Tibial artery (tissue), 4 donors: Measurements from ENCODE around the gene GRB7.
A peak's percentile ranks its signal among the peaks of the same experiment; 100 is the strongest.

Experiments
- DNase-seq, 2 donors: peaks; one replicate each; pipeline ENCODE4 v3.0.0-alpha.2; 2019
- H3K27ac ChIP-seq, 2 donors: fragments of 200-600 bp; sonication (generic) in 1 of 2; 1 replicate in 1 of 2; 2 replicates in 1 of 2; pipeline ENCODE4 v1.5.1; 2018 to 2019; ENCODE audit warnings: mild to moderate bottlenecking in 1 of 2
- H3K27me3 ChIP-seq, 2 donors: fragments of 200-600 bp; sonication (generic) in 1 of 2; one replicate each; pipeline versions ENCODE4 v1.5.1 to v1.6.0; 2016 to 2019
- H3K36me3 ChIP-seq, 3 donors: fragments of 200-600 bp; sonication (generic) in 2 of 3; one replicate each; pipeline ENCODE4 v1.5.1; 2016 to 2019; ENCODE audit warnings: mild to moderate bottlenecking in 2 of 3
- H3K4me1 ChIP-seq, 4 donors: fragments of 200-600 bp; sonication (generic) in 2 of 4; 1 replicate in 3 of 4; 2 replicates in 1 of 4; pipeline ENCODE4 v1.5.1; 2016 to 2019
- H3K4me3 ChIP-seq, 2 donors: fragments of 200-600 bp; sonication (generic) in 1 of 2; 1 replicate in 1 of 2; 2 replicates in 1 of 2; pipeline ENCODE4 v1.5.1; 2018 to 2019; ENCODE audit warnings: mild to moderate bottlenecking in 2 of 2
- H3K9me3 ChIP-seq, 3 donors: fragments of 200-600 bp; sonication (generic) in 1 of 3; one replicate each; pipeline ENCODE4 v1.5.1; 2016 to 2019
- CTCF ChIP-seq, 2 experiments: fragments of 200-600 bp in 1 of 2; fragments of 450-650 bp in 1 of 2; IDR thresholded peaks; one replicate each; pipeline ENCODE4 v1.5.1; 2017 to 2019; ENCODE audit warnings: antibody characterized with exemption in 2 of 2, mild to moderate bottlenecking in 1 of 2, moderate library complexity in 1 of 2
- intact Hi-C: fragments of 100-400 bp; cut with DNase I; formaldehyde crosslinking; loops from one replicate; pipeline ENCODE4 v1.15.0; 2023; ENCODE audit warnings: low total_unique reads

GRB7 gene

GRCh38 chr17:39750131-39751015 lies 12.6 kb downstream of the GRB7 start:
- no peaks in the 10 kb centered on the region for H3K9me3 ChIP-seq

GRCh38 chr17:39751016-39751543 lies 13.3 kb downstream of the GRB7 start:
- H3K27me3 ChIP-seq, result peaks cover 0 to 19% of the 10 kb centered on the region in 2 donors
- H3K4me3 ChIP-seq, result no peak overlapping the region
- no peaks in the 10 kb centered on the region for H3K9me3 ChIP-seq
- intact Hi-C loops, result loop anchor here (10.0 kb wide), 1 partner anchor 224 kb away; no protein-coding TSS in a partner anchor
- peaks cover 0 to 10% (median 0%) of the 10 kb centered on the region in 3 donors for H3K36me3 ChIP-seq
- H3K4me1 ChIP-seq, result peaks cover 0 to 22% (median 13%) of the 10 kb centered on the region in 4 donors
- DNase-seq, result peak in 1 of 2 donors; percentile 48
- no peak for TF ChIP-seq CTCF (IDR thresholded peaks at IDR 0.05)
- H3K27ac ChIP-seq, result no peak overlapping the region

More at GRCh38 chr17:39750131-39751015, 12.6 kb downstream of the GRB7 start:
- Histone ChIP-seq H3K36me3 (peaks cover 0 to 17% (median 0%) of the 10 kb centered on the region in 3 donors), H3K4me3 (no peak overlapping the region), H3K4me1 (peaks cover 0 to 22% (median 13%) of the 10 kb centered on the region in 4 donors), H3K27ac (no peak overlapping the region), H3K27me3 (peaks cover 0 to 25% of the 10 kb centered on the region in 2 donors)
- peak in 1 of 2 donors; percentile 58 for DNase-seq
- no peak for TF ChIP-seq CTCF (IDR thresholded peaks at IDR 0.05)
- intact Hi-C loops, result loop anchor here (10.0 kb wide), 1 partner anchor 224 kb away; no protein-coding TSS in a partner anchor

GRCh38 chr17:39751637-39752036 lies 13.9 kb downstream of the GRB7 start:
- TF ChIP-seq CTCF (IDR thresholded peaks at IDR 0.05), result no peak
- intact Hi-C loops, result loop anchor here (2.0 to 10.0 kb wide), 2 partner anchors 19 to 223 kb away; no protein-coding TSS in a partner anchor
- peaks cover 0 to 18% of the 10 kb centered on the region in 2 donors for H3K27me3 ChIP-seq

GRCh38 chr17:39752241-39752881 lies 14.6 kb downstream of the GRB7 start:
- H3K36me3 ChIP-seq, result no peaks in the 10 kb centered on the region
- intact Hi-C loops, result loop anchor here (2.0 to 10.0 kb wide), 2 partner anchors 20 to 222 kb away; no protein-coding TSS in a partner anchor
- DNase-seq, result peak in 1 of 2 donors; percentile 47

More at GRCh38 chr17:39751637-39752036, 13.9 kb downstream of the GRB7 start:
- Histone ChIP-seq H3K4me3 (no peak overlapping the region), H3K36me3 (peaks cover 0 to 4% (median 0%) of the 10 kb centered on the region in 3 donors), H3K27ac (no peak overlapping the region), H3K4me1 (peaks cover 0 to 22% (median 13%) of the 10 kb centered on the region in 4 donors), H3K9me3 (no peaks in the 10 kb centered on the region)
- DNase-seq, result peak in 1 of 2 donors; percentile 59

More at GRCh38 chr17:39752241-39752881, 14.6 kb downstream of the GRB7 start:
- Histone ChIP-seq H3K4me3 (no peak overlapping the region), H3K9me3 (no peaks in the 10 kb centered on the region), H3K4me1 (peaks cover 0 to 22% (median 13%) of the 10 kb centered on the region in 4 donors), H3K27ac (no peak overlapping the region), H3K27me3 (peaks cover 0 to 15% of the 10 kb centered on the region in 2 donors)
- no peak for TF ChIP-seq CTCF (IDR thresholded peaks at IDR 0.05)
